HCT116 (cell line): Measurements from ENCODE around the gene CCDC158. TPM values are rescaled to one million over a fixed set of nuclear protein-coding genes. Genes with fewer than 3 reads are reported as not detected.

ENCODE experiments used
- ATAC-seq: fragments of 200-7000 bp; cut with Tn5 transposase; 2 replicates; pipeline ENCODE4 v1.9.1; 2020; ENCODE audit warnings: mild to moderate bottlenecking, moderate library complexity
- BruUV-seq: library from RNA; stranded (reverse); fragments of 400-500 nt; replicated peaks from 2 replicates; lab custom pipeline; 2021; lab: Mats Ljungman, UMichigan
- CTCF ChIA-PET: fragments of 300-600 bp; sonication (Branson Sonifier 250); formaldehyde crosslinking; loops from one replicate; lab custom pipeline; 2021; ENCODE audit warnings: antibody characterized with exemption; lab: Charles Lee
- POLR2A ChIA-PET: fragments of 300-600, 350-600 bp; sonication (Branson Sonifier 250); formaldehyde crosslinking; loops from one replicate; lab custom pipeline; 2021; ENCODE audit warnings: antibody characterized with exemption; lab: Charles Lee
- RAD21 ChIA-PET, 2 experiments: fragments of 300-600 bp; sonication (Branson Sonifier 250); formaldehyde crosslinking; loops; one replicate each; lab custom pipeline; 2023; ENCODE audit warnings: low total read pairs in 2 of 2; ENCODE audit not compliant: uncharacterized antibody in 2 of 2, unreplicated experiment in 2 of 2, low non-redundant PET in 1 of 2; lab: Charles Lee
- DNase-seq: peaks from one replicate; pipeline ENCODE4 v3.0.0-alpha.2; 2010; ENCODE audit warnings: low read depth, low spot score
- H2AFZ ChIP-seq: fragments of 200-600 bp; shearing (Covaris generic), sonication (generic); 2 replicates; pipeline ENCODE4 v1.6.1; 2017; ENCODE audit warnings: low read depth, mixed run types, mixed read lengths, antibody characterized with exemption, low read length; ENCODE audit not compliant: poor library complexity, severe bottlenecking
- H3K27ac ChIP-seq: 2 replicates; pipeline ENCODE4 v1.5.1; 2012; ENCODE audit warnings: low read depth, low read length
- H3K27me3 ChIP-seq: fragments of 200-600 bp; sonication (generic); 2 replicates; pipeline ENCODE4 v1.6.1; 2016; ENCODE audit warnings: mixed run types, low read length, mixed read lengths; ENCODE audit not compliant: insufficient read depth
- H3K36me3 ChIP-seq, 2 experiments: fragments of 200-500 bp in 1 of 2; fragments of 200-600 bp in 1 of 2; sonication (Bioruptor generic) in 1 of 2; sonication (generic) in 1 of 2; 2 replicates each; pipeline versions ENCODE4 v1.5.1 to v1.6.1; 2014 to 2016; ENCODE audit warnings: low read length in 2 of 2, inconsistent platforms in 1 of 2, mixed read lengths in 1 of 2, mixed run types in 1 of 2; ENCODE audit not compliant: insufficient read depth in 2 of 2, control insufficient read depth in 1 of 2
- H3K4me1 ChIP-seq, 2 experiments: fragments of 200-600 bp in 1 of 2; sonication (generic) in 1 of 2; 2 replicates each; pipeline versions ENCODE4 v1.5.1 to v1.6.1; 2012 to 2017; ENCODE audit warnings: low read length in 2 of 2, inconsistent platforms in 1 of 2, mild to moderate bottlenecking in 1 of 2, mixed read lengths in 1 of 2, mixed run types in 1 of 2, moderate library complexity in 1 of 2; ENCODE audit not compliant: insufficient read depth in 2 of 2, control insufficient read depth in 1 of 2
- H3K4me2 ChIP-seq: fragments of 200-600 bp; sonication (generic); 2 replicates; pipeline ENCODE4 v1.6.1; 2017; ENCODE audit warnings: mixed run types, low read length, mixed read lengths
- H3K4me3 ChIP-seq, 2 experiments: fragments of 200-600 bp in 1 of 2; sonication (generic) in 1 of 2; replicated peaks in 1 of 2; 2 replicates each; pipeline ENCODE4 v1.5.1; 2011 to 2016; ENCODE audit warnings: low read length in 2 of 2, control low read depth in 1 of 2, low read depth in 1 of 2, mild to moderate bottlenecking in 1 of 2, mixed read lengths in 1 of 2, mixed run types in 1 of 2
- H3K79me2 ChIP-seq: fragments of 200-600 bp; sonication (generic); 2 replicates; pipeline ENCODE4 v1.6.1; 2017; ENCODE audit warnings: mild to moderate bottlenecking, mixed run types, low read length, moderate library complexity, mixed read lengths; ENCODE audit not compliant: insufficient read depth
- H3K9ac ChIP-seq: fragments of 200-600 bp; sonication (generic); 2 replicates; pipeline ENCODE4 v1.6.1; 2016; ENCODE audit warnings: low read length, mixed read lengths
- H3K9me2 ChIP-seq: fragments of 200-600 bp; sonication (generic), shearing (Covaris generic); 2 replicates; pipeline ENCODE4 v1.6.1; 2017; ENCODE audit warnings: mixed run types, mild to moderate bottlenecking, moderate library complexity; ENCODE audit not compliant: insufficient read depth
- H3K9me3 ChIP-seq, 2 experiments: fragments of 200-500 bp in 1 of 2; fragments of 200-600 bp in 1 of 2; sonication (Bioruptor generic) in 1 of 2; sonication (generic) in 1 of 2; 2 replicates each; pipeline ENCODE4 v1.6.1; 2014 to 2017; ENCODE audit warnings: low read length in 2 of 2, mixed read lengths in 2 of 2, inconsistent platforms in 1 of 2, low read depth in 1 of 2, mild to moderate bottlenecking in 1 of 2, mixed run types in 1 of 2, moderate library complexity in 1 of 2; ENCODE audit not compliant: control insufficient read depth in 1 of 2, insufficient read depth in 1 of 2
- H4K20me1 ChIP-seq: fragments of 200-600 bp; sonication (generic), shearing (Covaris generic); 2 replicates; pipeline ENCODE4 v1.6.1; 2017; ENCODE audit warnings: mixed run types, mild to moderate bottlenecking, moderate library complexity; ENCODE audit not compliant: insufficient read depth
- CBX3 ChIP-seq: IDR thresholded peaks from 2 replicates; pipeline ENCODE4 v1.6.1; 2012; ENCODE audit warnings: low read depth
- CEBPB ChIP-seq: IDR thresholded peaks from 2 replicates; pipeline ENCODE4 v1.6.1; 2012; ENCODE audit warnings: low read depth
- CTCF ChIP-seq, 3 experiments: fragments of 200-600 bp in 1 of 3; sonication (generic) in 1 of 3; IDR thresholded peaks in 2 of 3; conservative IDR thresholded peaks in 1 of 3; 2 replicates each; pipeline ENCODE4 v1.5.1; 2012 to 2017; ENCODE audit warnings: low read depth in 2 of 3, low read length in 2 of 3, antibody characterized with exemption in 1 of 3, borderline replicate concordance in 1 of 3, control low read depth in 1 of 3, mild to moderate bottlenecking in 1 of 3, mixed read lengths in 1 of 3, mixed run types in 1 of 3, moderate library complexity in 1 of 3; ENCODE audit not compliant: insufficient read depth in 1 of 3
- ELF1 ChIP-seq: IDR thresholded peaks from 2 replicates; pipeline ENCODE4 v1.6.1; 2012; ENCODE audit warnings: low read depth, borderline replicate concordance
- EZH2phosphoT487 ChIP-seq: fragments of 200-600 bp; IDR thresholded peaks from 2 replicates; pipeline ENCODE4 v1.6.1; 2018; ENCODE audit warnings: antibody characterized with exemption, borderline replicate concordance
- JUND ChIP-seq: IDR thresholded peaks from 2 replicates; pipeline ENCODE4 v1.6.1; 2012
- POLR2A ChIP-seq: IDR thresholded peaks from 2 replicates; pipeline ENCODE4 v1.7.0; 2011; ENCODE audit warnings: borderline replicate concordance; ENCODE audit not compliant: insufficient read depth, insufficient read length; ENCODE audit errors: extremely low read depth
- POLR2AphosphoS5 ChIP-seq: IDR thresholded peaks from 2 replicates; pipeline ENCODE4 v1.6.1; 2011; ENCODE audit warnings: mild to moderate bottlenecking, low read depth, low read length, moderate library complexity
- RAD21 ChIP-seq: IDR thresholded peaks from 2 replicates; pipeline ENCODE4 v1.6.1; 2012; ENCODE audit warnings: low read depth, mild to moderate bottlenecking
- SRF ChIP-seq: IDR thresholded peaks from 2 replicates; pipeline ENCODE4 v1.6.1; 2012; ENCODE audit warnings: low read depth
- TCF7L2 ChIP-seq: IDR thresholded peaks from 2 replicates; pipeline ENCODE4 v1.7.0; 2011; ENCODE audit warnings: borderline replicate concordance, inconsistent platforms; ENCODE audit not compliant: insufficient read depth, insufficient read length; ENCODE audit errors: extremely low read depth
- ZNF274 ChIP-seq: fragments of 200-500 bp; sonication (Bioruptor generic); IDR thresholded peaks from 2 replicates; pipeline ENCODE4 v1.6.1; 2014; ENCODE audit warnings: mild to moderate bottlenecking, low read depth, low read length, inconsistent platforms
- intact Hi-C: fragments of 100-400 bp; cut with micrococcal nuclease; formaldehyde crosslinking; loops from 2 replicates; pipeline ENCODE4 v1.10.0; 2022
- total RNA-seq: library from RNA; stranded (reverse); gene quantifications from one replicate; pipeline ENCODE4 v1.2.1, GENCODE V29; 2021; ENCODE audit not compliant: unreplicated experiment

The CCDC158 gene
- total RNA-seq, 1 experiment from 2014 or later: not detected

- ChIA-PET RAD21 (no interaction called here), POLR2A (no interaction called here)
- ATAC-seq: no peak
Measured at GRCh38 chr4:76435528-76436319, 14.8 kb upstream of the CCDC158 start.

More at GRCh38 chr4:76435528-76436319, 14.8 kb upstream of the CCDC158 start:
- Histone ChIP-seq H3K4me1 (peaks cover 0 to 4% of the 10 kb centered on the region in 2 experiments; a peak in 1 of 4 replicates), H3K4me3 (no peak overlapping the region), H3K4me2 (no peak overlapping the region), H3K79me2 (no peaks in the 10 kb centered on the region), H3K36me3 (no peaks in the 10 kb centered on the region), H4K20me1 (no peaks in the 10 kb centered on the region), H3K9ac (no peak overlapping the region), H3K27ac (no peak overlapping the region), H3K27me3 (no peaks in the 10 kb centered on the region), H3K9me3 (no peaks in the 10 kb centered on the region), H3K9me2 (no peaks in the 10 kb centered on the region), H2AFZ (no peak overlapping the region)
- intact Hi-C loops: loop anchor here (5.0 kb wide), 1 partner anchor 52 kb away; no protein-coding TSS in a partner anchor
- BruUV-seq: no TSS peak
- CTCF ChIA-PET: interaction anchor here (0.9 to 7.8 kb wide), 4 partner anchors 12 to 72 kb away, joined by 3 to 125 read pairs (median 4); no protein-coding TSS in a partner anchor
- TF ChIP-seq RAD21: no peak
- no peak for TF ChIP-seq POLR2AphosphoS5
- no peak for TF ChIP-seq SRF
- TF ChIP-seq CBX3: no peak
- no peak for TF ChIP-seq CTCF (IDR thresholded peaks at IDR 0.05 in 2 of 3, conservative IDR thresholded peaks at IDR 0.05 in 1 of 3; ENCODE audit: borderline replicate concordance in 1 of 3, insufficient read depth in 1 of 3, low read depth in 2 of 3, low read length in 2 of 3)
- no peak for TF ChIP-seq EZH2phosphoT487
- TF ChIP-seq JUND: no peak
- TF ChIP-seq TCF7L2: no peak
- TF ChIP-seq ELF1: no peak
- TF ChIP-seq ZNF274: no peak
- no peak for TF ChIP-seq CEBPB
- no peak for TF ChIP-seq POLR2A
- DNase-seq: no peak
